WTC11 (cell line): ENCODE results near the gene PRDM2. TPM values are rescaled to one million over a fixed set of nuclear protein-coding genes. Genes with fewer than 3 reads are reported as not detected.

Experiments used
- ATAC-seq: fragments of 200-7000 bp; cut with Tn5 transposase; 2 replicates; pipeline ENCODE4 v1.10.0; 2021; ENCODE audit warnings: mild to moderate bottlenecking, moderate library complexity
- CTCF ChIA-PET: fragments of 300-600 bp; sonication (Branson Sonifier 250); formaldehyde crosslinking; loops from one replicate; lab custom pipeline; 2021; ENCODE audit warnings: antibody characterized with exemption; lab: Charles Lee
- POLR2A ChIA-PET: fragments of 350-600 bp; sonication (Branson Sonifier 250); formaldehyde crosslinking; loops from one replicate; lab custom pipeline; 2021; ENCODE audit warnings: antibody characterized with exemption; lab: Charles Lee
- DNase-seq: peaks from one replicate; pipeline ENCODE4 v3.0.0; 2021; ENCODE audit warnings: low spot score
- H3K27ac Mint-ChIP-seq: 2 replicates; pipeline ENCODE4 v1.8.0; 2021; ENCODE audit warnings: mixed read lengths
- H3K27me3 Mint-ChIP-seq: 2 replicates; pipeline ENCODE4 v1.8.0; 2021; ENCODE audit warnings: low read depth, mild to moderate bottlenecking, moderate library complexity, mixed read lengths
- H3K36me3 Mint-ChIP-seq: 2 replicates; pipeline ENCODE4 v1.8.0; 2021; ENCODE audit warnings: mixed read lengths
- H3K4me1 Mint-ChIP-seq: 2 replicates; pipeline ENCODE4 v1.8.0; 2022; ENCODE audit warnings: mixed read lengths
- H3K4me3 Mint-ChIP-seq: 2 replicates; pipeline ENCODE4 v1.8.0; 2021; ENCODE audit warnings: mild to moderate bottlenecking, moderate library complexity, mixed read lengths
- H3K9me3 Mint-ChIP-seq: 2 replicates; pipeline ENCODE4 v1.8.0; 2021; ENCODE audit warnings: mixed read lengths
- CREM ChIP-seq: sonication (generic); formaldehyde crosslinking; IDR thresholded peaks from 2 replicates; pipeline ENCODE4 v1.8.1; 2022; ENCODE audit warnings: mild to moderate bottlenecking, missing genetic modification reagents, moderate library complexity
- E2F1 ChIP-seq: sonication (generic); formaldehyde crosslinking; IDR thresholded peaks from 2 replicates; pipeline ENCODE4 v1.8.0; 2022; ENCODE audit warnings: mild to moderate bottlenecking, missing genetic modification reagents
- ESRRA ChIP-seq: sonication (generic); formaldehyde crosslinking; IDR thresholded peaks from 2 replicates; pipeline ENCODE4 v1.8.1; 2022; ENCODE audit warnings: mild to moderate bottlenecking, missing genetic modification reagents, borderline replicate concordance
- GRHL2 ChIP-seq: fragments of 250-450 bp; sonication (Bioruptor Pico); IDR thresholded peaks from 2 replicates; pipeline ENCODE4 v1.8.0; 2022; ENCODE audit warnings: mild to moderate bottlenecking, moderate library complexity; ENCODE audit not compliant: insufficient replicate concordance, severe bottlenecking
- HMGA2 ChIP-seq: fragments of 250-450 bp; sonication (Bioruptor Pico); IDR thresholded peaks from 2 replicates; pipeline ENCODE4 v1.4.0; 2021; ENCODE audit warnings: mild to moderate bottlenecking, moderate library complexity
- JUN ChIP-seq: sonication (generic); formaldehyde crosslinking; IDR thresholded peaks from 2 replicates; pipeline ENCODE4 v1.8.0; 2023; ENCODE audit warnings: mild to moderate bottlenecking, missing genetic modification reagents
- TEAD4 ChIP-seq: sonication (generic); formaldehyde crosslinking; IDR thresholded peaks from 2 replicates; pipeline ENCODE4 v1.8.0; 2022; ENCODE audit warnings: mild to moderate bottlenecking, missing genetic modification reagents
- USF1 ChIP-seq: sonication (generic); formaldehyde crosslinking; IDR thresholded peaks from 2 replicates; pipeline ENCODE4 v1.8.0; 2022; ENCODE audit warnings: mild to moderate bottlenecking, missing genetic modification reagents
- ZNF425 ChIP-seq: fragments of 250-450 bp; sonication (Bioruptor Pico); conservative IDR thresholded peaks from 2 replicates; pipeline ENCODE4 v1.9.0; 2021; ENCODE audit warnings: mild to moderate bottlenecking
- ZNF512 ChIP-seq: sonication (generic); formaldehyde crosslinking; IDR thresholded peaks from 2 replicates; pipeline ENCODE4 v1.8.1; 2022; ENCODE audit warnings: missing genetic modification reagents, borderline replicate concordance
- total RNA-seq: library from RNA; stranded (reverse); gene quantifications from 3 replicates; pipeline ENCODE4 v1.2.3, GENCODE V29; 2021
- TF ChIP-seq, protein P1 (sequence below): sonication (generic); formaldehyde crosslinking; IDR thresholded peaks from 2 replicates; pipeline ENCODE4 v1.8.1; 2022; ENCODE audit warnings: low read depth, mild to moderate bottlenecking, moderate library complexity, missing genetic modification reagents, borderline replicate concordance
- TF ChIP-seq, protein P2 (sequence below): sonication (generic); formaldehyde crosslinking; IDR thresholded peaks from 2 replicates; pipeline ENCODE4 v1.8.0; 2023; ENCODE audit warnings: missing genetic modification reagents
- TF ChIP-seq, protein P3 (sequence below): sonication (generic); formaldehyde crosslinking; IDR thresholded peaks from 2 replicates; pipeline ENCODE4 v1.8.0; 2022; ENCODE audit warnings: mild to moderate bottlenecking, missing genetic modification reagents

The PRDM2 gene
- total RNA-seq, 1 experiment from 2014 or later = 25.0 TPM

DNA sequence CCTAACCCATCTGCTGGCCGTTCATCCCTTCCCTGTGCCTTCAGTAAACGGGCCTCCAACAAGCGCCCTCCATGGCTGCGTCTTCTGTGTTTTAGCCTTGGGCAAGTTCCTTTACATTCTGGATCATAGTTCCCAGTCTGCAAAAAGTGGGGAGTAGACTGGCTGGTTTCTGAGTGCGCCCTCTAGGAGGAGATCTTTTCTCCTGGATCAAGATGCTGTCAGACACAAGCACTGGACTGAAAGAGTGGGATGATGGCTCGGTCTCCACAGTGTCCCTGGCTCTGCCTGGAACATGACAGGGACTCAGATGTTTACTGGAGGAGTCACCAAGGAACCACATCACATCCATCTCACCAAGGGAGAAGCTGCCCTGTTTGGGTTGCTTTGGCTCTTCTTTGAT lies 88.8 kb downstream of the PRDM2 start (continued):
- TF ChIP-seq, protein P1, sequence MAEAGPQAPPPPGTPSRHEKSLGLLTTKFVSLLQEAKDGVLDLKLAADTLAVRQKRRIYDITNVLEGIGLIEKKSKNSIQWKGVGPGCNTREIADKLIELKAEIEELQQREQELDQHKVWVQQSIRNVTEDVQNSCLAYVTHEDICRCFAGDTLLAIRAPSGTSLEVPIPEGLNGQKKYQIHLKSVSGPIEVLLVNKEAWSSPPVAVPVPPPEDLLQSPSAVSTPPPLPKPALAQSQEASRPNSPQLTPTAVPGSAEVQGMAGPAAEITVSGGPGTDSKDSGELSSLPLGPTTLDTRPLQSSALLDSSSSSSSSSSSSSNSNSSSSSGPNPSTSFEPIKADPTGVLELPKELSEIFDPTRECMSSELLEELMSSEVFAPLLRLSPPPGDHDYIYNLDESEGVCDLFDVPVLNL (CRISPR knock-in tag) = no peak
- TF ChIP-seq ZNF512 (CRISPR knock-in tag) (no peak), ZNF425 (no peak), CREM (CRISPR knock-in tag) (no peak)
- TF ChIP-seq, protein P2, sequence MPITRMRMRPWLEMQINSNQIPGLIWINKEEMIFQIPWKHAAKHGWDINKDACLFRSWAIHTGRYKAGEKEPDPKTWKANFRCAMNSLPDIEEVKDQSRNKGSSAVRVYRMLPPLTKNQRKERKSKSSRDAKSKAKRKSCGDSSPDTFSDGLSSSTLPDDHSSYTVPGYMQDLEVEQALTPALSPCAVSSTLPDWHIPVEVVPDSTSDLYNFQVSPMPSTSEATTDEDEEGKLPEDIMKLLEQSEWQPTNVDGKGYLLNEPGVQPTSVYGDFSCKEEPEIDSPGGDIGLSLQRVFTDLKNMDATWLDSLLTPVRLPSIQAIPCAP (CRISPR knock-in tag) = no peak

GRCh38 chr1:13790290-13791030 lies 90.5 kb downstream of the PRDM2 start:
- Mint-ChIP-seq H3K9me3 (no peaks in the 10 kb centered on the region), H3K27me3 (peaks cover 21% of the 10 kb centered on the region), H3K4me1 (peaks cover 17% of the 10 kb centered on the region), H3K4me3 (no peak overlapping the region), H3K36me3 (no peaks in the 10 kb centered on the region), H3K27ac (no peak overlapping the region)
- ChIA-PET CTCF (no interaction called here), POLR2A (no interaction called here)
- no peak for DNase-seq
- TF ChIP-seq, protein P3, sequence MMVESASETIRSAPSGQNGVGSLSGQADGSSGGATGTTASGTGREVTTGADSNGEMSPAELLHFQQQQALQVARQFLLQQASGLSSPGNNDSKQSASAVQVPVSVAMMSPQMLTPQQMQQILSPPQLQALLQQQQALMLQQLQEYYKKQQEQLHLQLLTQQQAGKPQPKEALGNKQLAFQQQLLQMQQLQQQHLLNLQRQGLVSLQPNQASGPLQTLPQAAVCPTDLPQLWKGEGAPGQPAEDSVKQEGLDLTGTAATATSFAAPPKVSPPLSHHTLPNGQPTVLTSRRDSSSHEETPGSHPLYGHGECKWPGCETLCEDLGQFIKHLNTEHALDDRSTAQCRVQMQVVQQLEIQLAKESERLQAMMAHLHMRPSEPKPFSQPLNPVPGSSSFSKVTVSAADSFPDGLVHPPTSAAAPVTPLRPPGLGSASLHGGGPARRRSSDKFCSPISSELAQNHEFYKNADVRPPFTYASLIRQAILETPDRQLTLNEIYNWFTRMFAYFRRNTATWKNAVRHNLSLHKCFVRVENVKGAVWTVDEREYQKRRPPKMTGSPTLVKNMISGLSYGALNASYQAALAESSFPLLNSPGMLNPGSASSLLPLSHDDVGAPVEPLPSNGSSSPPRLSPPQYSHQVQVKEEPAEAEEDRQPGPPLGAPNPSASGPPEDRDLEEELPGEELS (CRISPR knock-in tag) = no peak
- TF ChIP-seq GRHL2 (CRISPR knock-in tag) = no peak
- TF ChIP-seq HMGA2 = no peak
- TF ChIP-seq USF1 = no peak
- no peak for TF ChIP-seq ESRRA
- no peak for TF ChIP-seq TEAD4
- no peak for TF ChIP-seq E2F1 (CRISPR knock-in tag)
- no peak for TF ChIP-seq JUN (CRISPR knock-in tag)
- no peak for ATAC-seq
